ENCODE measurements around the gene PPP1R9A. TPM values are rescaled to one million over a fixed set of nuclear protein-coding genes. Genes with fewer than 3 reads are reported as not detected.

The PPP1R9A gene
- total RNA-seq, 1 experiment from 2014 or later, result 13.5 TPM

- intact Hi-C loops (cut with micrococcal nuclease), result no loop called here
- no TSS peak for BruUV-seq (replicated peaks)
- H3K27ac ChIP-seq (ENCODE audit: low read depth, low read length), result no peak overlapping the region
- H3K36me3 ChIP-seq (ENCODE audit: control insufficient read depth in 1 of 2, insufficient read depth in 2 of 2, low read length in 2 of 2), result no peaks in the 10 kb centered on the region
- no peaks in the 10 kb centered on the region for H3K4me1 ChIP-seq (ENCODE audit: control insufficient read depth in 1 of 2, insufficient read depth in 2 of 2, low read length in 2 of 2)
- H3K9me3 ChIP-seq (ENCODE audit: control insufficient read depth in 1 of 2, insufficient read depth in 1 of 2, low read depth in 1 of 2, low read length in 2 of 2), result no peaks in the 10 kb centered on the region
- H3K9ac ChIP-seq (ENCODE audit: low read length), result no peak overlapping the region
- H3K79me2 ChIP-seq (ENCODE audit: insufficient read depth, low read length), result no peaks in the 10 kb centered on the region
- ChIA-PET CTCF (interaction anchor here (1.1 to 3.2 kb wide), 5 partner anchors 9 to 803 kb away, joined by 3 to 17 read pairs (median 4); no protein-coding TSS in a partner anchor), POLR2A (no interaction called here), RAD21 (ENCODE audit: low non-redundant PET in 1 of 2, low total read pairs in 2 of 2, uncharacterized antibody in 2 of 2, unreplicated experiment in 2 of 2) (interaction anchor here in 1 of 2 experiments (2.0 kb wide), 1 partner anchor 750 kb away, joined by 7 read pairs; no protein-coding TSS in a partner anchor)
- H2AFZ ChIP-seq (ENCODE audit: low read depth, low read length, poor library complexity, severe bottlenecking), result no peak overlapping the region
- ATAC-seq (no peak), DNase-seq (ENCODE audit: low read depth, low spot score) (no peak)
- H3K27me3 ChIP-seq (ENCODE audit: insufficient read depth, low read length), result no peaks in the 10 kb centered on the region
- H3K4me2 ChIP-seq (ENCODE audit: low read length), result no peak overlapping the region
- TF ChIP-seq MAX (IDR thresholded peaks at IDR 0.05) (no peak), ATF3 (IDR thresholded peaks at IDR 0.05) (no peak), ZFX (IDR thresholded peaks at IDR 0.05) (no peak), JUND (IDR thresholded peaks at IDR 0.05) (no peak), CBX3 (IDR thresholded peaks at IDR 0.05; ENCODE audit: low read depth) (no peak), CTCF (IDR thresholded peaks at IDR 0.05 in 2 of 3, conservative IDR thresholded peaks at IDR 0.05 in 1 of 3; ENCODE audit: borderline replicate concordance in 1 of 3, insufficient read depth in 1 of 3, low read depth in 2 of 3, low read length in 2 of 3) (no peak), ZNF274 (IDR thresholded peaks at IDR 0.05; ENCODE audit: low read depth, low read length) (no peak), EZH2 (IDR thresholded peaks at IDR 0.05) (no peak), EZH2phosphoT487 (IDR thresholded peaks at IDR 0.05; ENCODE audit: borderline replicate concordance) (no peak), RAD21 (IDR thresholded peaks at IDR 0.05; ENCODE audit: low read depth) (no peak)
- H3K4me3 ChIP-seq (replicated peaks in 1 of 2; ENCODE audit: low read depth in 1 of 2, low read length in 2 of 2), result no peak overlapping the region
- H4K20me1 ChIP-seq (ENCODE audit: insufficient read depth), result no peaks in the 10 kb centered on the region
- no peaks in the 10 kb centered on the region for H3K9me2 ChIP-seq (ENCODE audit: insufficient read depth)
Measured at GRCh38 chr7:95198863-95199262, 291.5 kb downstream of the PPP1R9A start.
